Omental fat pad (tissue), 4 donors: ENCODE measurements around the gene AOC1. TPM values are rescaled to one million over a fixed set of nuclear protein-coding genes. Genes with fewer than 3 reads are reported as not detected.

Experiments
- ATAC-seq: fragments of 150-250 bp; one replicate; pipeline ENCODE4 v1.9.1; 2016; ENCODE audit warnings: mild to moderate bottlenecking, moderate library complexity; ENCODE audit not compliant: low FRiP score
- DNase-seq: peaks from one replicate; pipeline ENCODE4 v3.0.0-alpha.2; 2019; ENCODE audit warnings: low spot score
- CTCF ChIP-seq, 3 donors: fragments of 450-650 bp; IDR thresholded peaks; one replicate each; pipeline ENCODE4 v1.5.1; 2016 to 2017; ENCODE audit warnings: antibody characterized with exemption in 3 of 3, mild to moderate bottlenecking in 3 of 3, moderate library complexity in 2 of 3
- total RNA-seq, 4 donors: library from RNA; depleted of rRNA; stranded (reverse); fragments of >200 nt; gene quantifications; one replicate each; pipeline ENCODE4 v1.1.0, GENCODE V29; 2016

AOC1 gene
- total RNA-seq, 4 donors from 2014 or later, result not detected

DNA sequence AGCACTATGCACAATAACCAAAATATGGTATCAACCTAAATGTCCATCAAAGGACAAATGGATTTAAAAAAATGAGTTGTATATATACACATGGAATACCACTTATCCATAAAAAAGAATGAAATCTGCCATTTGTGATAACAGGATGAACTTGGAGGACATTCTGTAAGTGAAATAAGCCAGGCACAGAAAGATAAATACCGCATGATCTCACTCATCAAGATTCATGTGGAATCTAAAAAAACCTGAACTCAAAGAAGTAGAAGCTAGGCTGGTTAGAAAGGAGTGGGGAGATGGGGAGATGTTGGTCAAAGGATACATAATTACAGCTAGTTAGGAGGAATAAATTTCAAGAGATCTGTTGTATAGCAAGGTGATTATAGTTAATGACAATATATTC, 17.3 kb upstream of the AOC1 start:
- no peak for DNase-seq
- no peak for ATAC-seq
- TF ChIP-seq CTCF (IDR thresholded peaks at IDR 0.05), result no peak

DNA sequence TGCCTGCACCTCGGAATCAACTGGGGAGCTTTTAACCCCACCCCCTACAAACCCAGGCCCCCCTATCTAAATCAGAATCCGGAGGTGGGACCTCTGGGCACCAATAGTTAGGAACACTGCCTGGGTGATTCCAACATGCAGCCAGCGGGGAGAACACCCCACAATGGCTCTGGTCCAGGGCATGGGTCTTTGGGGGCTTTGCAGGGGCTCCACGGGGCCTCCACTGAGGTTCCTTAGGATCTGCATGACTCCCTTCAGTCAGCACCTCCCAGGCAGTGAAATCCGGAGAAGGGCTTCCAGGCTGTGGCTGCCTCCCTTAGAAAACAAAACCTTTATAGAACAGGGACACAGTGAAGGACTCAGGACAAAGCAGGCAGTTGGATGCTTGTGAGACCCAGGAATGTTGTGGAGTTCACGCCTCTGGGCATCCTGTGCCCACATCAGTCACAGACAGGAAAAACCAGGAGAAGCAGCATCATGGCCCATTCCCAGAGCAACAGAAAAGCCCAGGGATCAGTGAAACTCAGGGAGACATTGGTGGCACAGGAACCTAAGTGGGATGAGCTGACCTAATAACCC, 16.5 kb upstream of the AOC1 start:
- no peak for TF ChIP-seq CTCF (IDR thresholded peaks at IDR 0.05)
- DNase-seq, result no peak
- ATAC-seq, result no peak

DNA sequence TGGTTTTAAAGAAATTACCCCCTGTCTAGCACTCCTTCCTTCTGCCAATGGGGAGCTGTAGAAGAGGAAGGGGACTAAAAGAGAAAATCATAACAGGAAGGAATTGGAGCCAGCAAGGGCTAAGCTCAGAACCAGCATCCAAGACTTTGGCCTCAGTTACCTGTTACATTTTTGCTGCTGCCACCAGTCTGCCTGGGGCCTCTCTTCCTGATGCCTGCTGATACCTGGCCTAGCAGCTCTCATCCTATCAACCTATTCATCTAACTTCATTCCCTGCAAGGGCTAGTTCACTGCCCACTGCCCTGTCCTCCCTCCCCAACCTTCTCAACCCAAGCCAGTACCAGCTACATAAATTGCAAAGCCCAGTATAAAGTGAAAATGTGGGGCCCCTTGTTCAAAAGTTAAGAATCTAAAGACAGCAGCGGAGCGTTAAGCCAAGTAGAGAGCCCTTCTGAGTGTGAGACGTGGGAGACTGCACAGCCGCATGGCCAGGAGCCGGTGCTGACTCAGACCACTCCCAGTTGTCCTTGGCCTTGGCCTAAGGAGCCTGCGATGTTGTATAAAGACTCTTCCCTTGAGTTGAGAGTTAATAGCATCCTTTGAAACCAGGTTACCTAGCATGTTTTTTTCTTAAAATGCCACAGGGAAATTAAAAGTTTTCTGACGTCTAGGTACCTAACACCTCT, 13.2 kb upstream of the AOC1 start:
- TF ChIP-seq CTCF (IDR thresholded peaks at IDR 0.05), result no peak
- no peak for DNase-seq
- ATAC-seq, result no peak

GRCh38 chr7:150842018-150842417, 10.3 kb upstream of the AOC1 start:
- TF ChIP-seq CTCF (IDR thresholded peaks at IDR 0.05), result no peak
- DNase-seq, result no peak
- ATAC-seq, result no peak

GRCh38 chr7:150842716-150843115, 9.6 kb upstream of the AOC1 start:
- ATAC-seq (no peak), DNase-seq (no peak)
- TF ChIP-seq CTCF (IDR thresholded peaks at IDR 0.05), result no peak

DNA sequence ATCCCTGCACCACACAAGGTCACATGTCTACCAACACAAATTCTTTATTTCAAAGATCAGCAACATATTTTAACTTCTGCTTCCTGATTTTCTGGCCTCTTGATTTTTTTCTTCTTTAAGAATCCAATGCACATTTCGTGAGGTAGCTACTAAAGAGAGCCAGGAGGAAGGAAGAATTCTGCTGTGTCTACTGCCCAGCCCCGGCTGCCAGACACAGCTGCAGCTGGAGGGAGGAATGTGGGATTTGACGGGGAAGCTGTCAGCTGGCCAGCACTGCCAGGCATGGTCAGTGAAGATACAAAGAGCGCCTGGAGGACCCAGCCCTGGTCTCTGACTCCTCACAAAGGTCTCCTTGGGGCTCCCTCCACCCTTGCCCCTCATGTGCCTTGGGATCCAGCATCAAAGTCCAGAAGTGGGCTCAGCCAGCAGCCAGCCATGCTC, 6.9 kb upstream of the AOC1 start:
- TF ChIP-seq CTCF (IDR thresholded peaks at IDR 0.05), result no peak
- DNase-seq (no peak), ATAC-seq (no peak)
